Tibial nerve (tissue), 4 donors: ENCODE data around the gene TMEM269. TPM values are rescaled to one million over a fixed set of nuclear protein-coding genes. Genes with fewer than 3 reads are reported as not detected.

ENCODE experiments used
- DNase-seq, 2 donors: peaks; one replicate each; pipeline ENCODE4 v3.0.0-alpha.2; 2019; ENCODE audit warnings: low spot score in 2 of 2
- H3K27ac ChIP-seq, 4 donors: fragments of 200-600 bp; sonication (generic) in 3 of 4; one replicate each; pipeline ENCODE4 v1.5.1; 2017 to 2019; ENCODE audit warnings: mild to moderate bottlenecking in 1 of 4
- H3K27me3 ChIP-seq, 2 donors: fragments of 200-600 bp; sonication (generic) in 1 of 2; one replicate each; pipeline versions ENCODE4 v1.5.1 to v1.6.0; 2017 to 2019
- H3K36me3 ChIP-seq, 3 donors: fragments of 200-600 bp; sonication (generic); one replicate each; pipeline ENCODE4 v1.5.1; 2018 to 2019
- H3K4me1 ChIP-seq, 4 donors: fragments of 200-600 bp; sonication (generic) in 3 of 4; one replicate each; pipeline ENCODE4 v1.5.1; 2017 to 2019
- H3K4me3 ChIP-seq, 4 donors: fragments of 200-600 bp; sonication (generic) in 3 of 4; one replicate each; pipeline ENCODE4 v1.5.1; 2017 to 2019; ENCODE audit warnings: mild to moderate bottlenecking in 1 of 4, moderate library complexity in 1 of 4
- H3K9me3 ChIP-seq, 4 donors: fragments of 200-600 bp; sonication (generic) in 3 of 4; one replicate each; pipeline ENCODE4 v1.5.1; 2017 to 2019
- CTCF ChIP-seq, 5 experiments: fragments of 200-600 bp in 3 of 5; fragments of 450-650 bp in 2 of 5; sonication (generic) in 3 of 5; IDR thresholded peaks; one replicate each; pipeline ENCODE4 v1.5.1; 2016 to 2019; ENCODE audit warnings: antibody characterized with exemption in 5 of 5, mild to moderate bottlenecking in 3 of 5, moderate library complexity in 2 of 5
- EP300 ChIP-seq, 2 donors: sonication (generic); formaldehyde crosslinking; IDR thresholded peaks; one replicate each; pipeline ENCODE4 v1.6.1; 2017; ENCODE audit warnings: antibody characterized with exemption in 2 of 2, mild to moderate bottlenecking in 1 of 2
- POLR2A ChIP-seq, 2 donors: fragments of 450-650 bp; IDR thresholded peaks; one replicate each; pipeline ENCODE4 v1.6.1; 2017; ENCODE audit warnings: antibody characterized with exemption in 2 of 2, mild to moderate bottlenecking in 2 of 2, moderate library complexity in 2 of 2
- WGBS, 2 donors: methylation state at CpG; one replicate each; pipeline ENCODE4 v1.1.5; 2018; 5-methylcytosine and 5-hydroxymethylcytosine counted together
- total RNA-seq, 4 donors: library from RNA; depleted of rRNA; stranded (reverse); fragments of >200 nt; gene quantifications; one replicate each; pipeline ENCODE4 v1.1.0, GENCODE V29; 2016

TMEM269 gene
- total RNA-seq, 4 donors from 2014 or later = 0.21 to 0.30 (median 0.22) TPM; not detected in 1

DNA sequence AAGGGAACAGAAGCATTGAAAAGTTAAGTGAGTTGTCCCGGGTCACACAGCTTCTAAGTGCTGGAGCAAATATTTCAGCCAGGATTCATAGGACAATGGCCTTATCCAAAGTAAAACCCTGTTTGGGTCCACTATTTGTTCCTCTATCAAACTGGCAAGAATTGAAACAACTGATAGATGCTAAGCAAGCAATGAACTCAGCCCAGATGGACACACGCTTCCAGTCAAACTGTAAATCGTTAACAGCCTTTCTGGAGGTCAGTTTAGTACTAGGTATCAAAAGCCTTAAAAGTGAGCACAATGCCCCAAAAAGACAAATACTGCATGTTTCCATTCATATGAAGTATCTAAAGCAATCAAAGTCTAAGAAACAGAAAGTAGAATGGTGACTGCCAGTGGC, 33.2 kb downstream of the TMEM269 start:
- Histone ChIP-seq H3K9me3 (no peaks in the 10 kb centered on the region), H3K36me3 (peaks cover 0 to 4% (median 0%) of the 10 kb centered on the region in 3 donors), H3K4me3 (peak overlapping the region in 1 of 4 donors; percentile 66), H3K4me1 (peaks cover 0 to 29% (median 15%) of the 10 kb centered on the region in 4 donors), H3K27me3 (no peaks in the 10 kb centered on the region), H3K27ac (peak overlapping the region in 2 of 4 donors; percentile 95 to 97)
- 93 to 94% methylated on average over 3 of the region's 3 CpGs for WGBS, 2 donors
- TF ChIP-seq POLR2A (IDR thresholded peaks at IDR 0.05) (no peak), CTCF (IDR thresholded peaks at IDR 0.05) (no peak), EP300 (IDR thresholded peaks at IDR 0.05) (no peak)
- no peak for DNase-seq

DNA sequence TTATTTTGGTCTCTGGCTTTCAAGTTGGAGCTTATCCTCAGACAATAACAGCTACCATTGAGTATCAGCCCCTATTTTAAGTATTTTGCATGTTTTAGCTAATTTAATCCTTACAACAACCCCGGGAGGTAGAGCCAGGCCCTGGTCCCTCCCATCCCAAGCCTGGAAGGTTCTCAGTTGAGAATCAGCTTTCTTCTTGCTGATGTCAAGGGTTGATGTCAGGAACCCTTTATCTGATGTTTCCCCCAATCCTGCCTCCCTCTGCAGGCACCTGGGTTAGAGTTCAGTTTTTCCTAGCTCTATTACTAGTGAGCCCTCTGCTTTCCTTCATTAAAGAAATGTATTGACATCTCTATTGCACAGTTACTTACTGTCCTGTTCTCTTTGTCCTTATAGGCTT, 36.0 kb downstream of the TMEM269 start:
- Histone ChIP-seq H3K27ac (peak overlapping the region in 1 of 4 donors; percentile 18), H3K4me3 (no peak overlapping the region), H3K36me3 (no peaks in the 10 kb centered on the region), H3K9me3 (no peaks in the 10 kb centered on the region), H3K27me3 (no peaks in the 10 kb centered on the region), H3K4me1 (peaks cover 0 to 30% (median 12%) of the 10 kb centered on the region in 4 donors)
- DNase-seq = no peak
- WGBS, 2 donors = 41 to 54% methylated on average over 1 of the region's 1 CpG
- TF ChIP-seq CTCF (IDR thresholded peaks at IDR 0.05) (no peak), POLR2A (IDR thresholded peaks at IDR 0.05) (no peak), EP300 (IDR thresholded peaks at IDR 0.05) (no peak)

- TF ChIP-seq EP300 (IDR thresholded peaks at IDR 0.05) = no peak
- TF ChIP-seq CTCF (IDR thresholded peaks at IDR 0.05) = no peak
- Histone ChIP-seq H3K36me3 (no peaks in the 10 kb centered on the region), H3K27ac (no peak overlapping the region), H3K9me3 (no peaks in the 10 kb centered on the region), H3K4me1 (peaks cover 0 to 23% (median 6%) of the 10 kb centered on the region in 4 donors), H3K4me3 (no peak overlapping the region), H3K27me3 (no peaks in the 10 kb centered on the region)
- WGBS, 2 donors = 97 to 98% methylated on average over 2 of the region's 2 CpGs
- DNase-seq = no peak
Measured at GRCh38 chr1:42821690-42822089, 36.9 kb downstream of the TMEM269 start.

DNA sequence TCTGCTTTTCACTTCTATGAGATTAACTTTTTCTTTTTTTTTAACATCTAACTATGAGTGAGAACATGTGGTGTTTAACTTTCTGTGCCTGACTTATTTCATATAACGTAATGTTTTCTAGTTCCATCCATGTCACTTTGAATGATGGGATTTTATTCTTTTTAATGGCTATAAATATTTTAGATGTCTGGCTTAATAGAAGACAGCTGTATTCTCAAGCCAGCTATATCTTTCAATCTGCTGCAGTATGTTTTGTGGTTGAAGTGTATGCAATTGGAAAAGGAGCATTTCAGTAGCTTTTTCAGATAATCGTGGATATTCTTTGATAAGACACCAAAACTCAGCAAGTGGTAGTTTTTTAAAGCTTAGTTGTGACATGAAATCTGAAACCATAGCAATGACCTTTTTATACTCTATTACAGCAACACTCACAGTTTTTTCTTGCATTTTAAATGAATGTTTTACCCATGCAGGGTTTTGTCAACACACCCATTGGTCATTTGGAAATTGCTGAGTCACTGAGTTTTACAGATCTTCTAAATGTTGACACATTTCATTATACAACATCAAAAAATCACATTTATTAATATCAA, 38.1 kb downstream of the TMEM269 start:
- TF ChIP-seq EP300 (IDR thresholded peaks at IDR 0.05) = no peak
- no peak for TF ChIP-seq CTCF (IDR thresholded peaks at IDR 0.05)
- no peak for TF ChIP-seq POLR2A (IDR thresholded peaks at IDR 0.05)
- Histone ChIP-seq H3K9me3 (no peaks in the 10 kb centered on the region), H3K27me3 (no peaks in the 10 kb centered on the region), H3K36me3 (peaks cover 0 to 3% (median 0%) of the 10 kb centered on the region in 3 donors), H3K4me1 (peaks cover 0 to 18% (median 2%) of the 10 kb centered on the region in 4 donors), H3K27ac (no peak overlapping the region), H3K4me3 (no peak overlapping the region)
- DNase-seq = no peak
- 57 to 72% methylated on average over 2 of the region's 2 CpGs for WGBS, 2 donors

DNA sequence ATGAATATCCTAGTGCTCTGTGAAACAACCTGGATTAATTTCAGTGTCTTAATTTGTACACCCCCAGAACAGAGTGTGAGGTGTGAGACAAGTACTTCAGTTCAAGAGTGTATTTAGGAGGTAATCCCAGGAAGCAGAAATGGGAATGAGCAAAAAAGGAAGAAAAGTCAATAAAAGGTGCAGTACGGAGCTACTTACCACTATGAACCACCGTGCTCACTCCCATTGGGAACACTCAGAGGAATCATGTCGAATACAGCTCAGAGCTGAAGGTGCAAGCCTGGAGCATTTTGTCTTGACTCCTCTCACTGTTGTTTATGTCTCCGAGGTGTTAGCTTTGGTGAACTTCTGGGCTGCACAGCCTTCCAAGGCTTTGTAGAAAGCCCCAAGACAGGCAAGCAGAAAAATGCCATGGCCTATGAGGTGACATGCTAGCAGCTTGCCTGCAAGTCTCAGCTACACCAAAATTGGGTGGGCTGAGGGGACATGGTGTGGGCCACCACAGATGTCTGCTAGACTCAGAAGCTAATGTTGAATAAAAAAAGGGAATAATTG, 39.8 kb downstream of the TMEM269 start:
- Histone ChIP-seq H3K27ac (no peak overlapping the region), H3K4me1 (peaks cover 0 to 16% (median 0%) of the 10 kb centered on the region in 4 donors), H3K27me3 (no peaks in the 10 kb centered on the region), H3K9me3 (no peaks in the 10 kb centered on the region), H3K36me3 (peaks cover 0 to 11% (median 0%) of the 10 kb centered on the region in 3 donors), H3K4me3 (no peak overlapping the region)
- WGBS, 2 donors = 83 to 89% methylated on average over 4 of the region's 4 CpGs
- DNase-seq = no peak
- no peak for TF ChIP-seq EP300 (IDR thresholded peaks at IDR 0.05)
